HepG2 (cell line): ENCODE data around the gene MTM1. TPM values are rescaled to one million over a fixed set of nuclear protein-coding genes. Genes with fewer than 3 reads are reported as not detected.
A peak's percentile ranks its signal among the peaks of the same experiment; 100 is the strongest.

Experiments used
- AGO2 ChIP-seq: fragments of 200-400 bp; formaldehyde crosslinking; optimal IDR thresholded peaks from 2 replicates; pipeline ENCODE3; 2017; ENCODE audit warnings: mild to moderate bottlenecking, low read depth, low read length, moderate library complexity
- FOXK1 ChIP-seq: sonication (generic); formaldehyde crosslinking; IDR thresholded peaks from 2 replicates; pipeline ENCODE4 v1.4.0; 2020; ENCODE audit warnings: low read depth, missing genetic modification reagents, borderline replicate concordance
- KDM5B ChIP-seq: sonication (generic); formaldehyde crosslinking; IDR thresholded peaks from 2 replicates; pipeline ENCODE4 v1.4.0; 2020; ENCODE audit warnings: missing genetic modification reagents, mild to moderate bottlenecking, borderline replicate concordance
- KLF15 ChIP-seq: sonication (generic); formaldehyde crosslinking; IDR thresholded peaks from 2 replicates; pipeline ENCODE4 v1.8.1; 2023; ENCODE audit warnings: borderline replicate concordance, mild to moderate bottlenecking, inconsistent platforms, missing genetic modification reagents, mixed read lengths
- MEIS2 ChIP-seq: sonication (generic); formaldehyde crosslinking; IDR thresholded peaks from 2 replicates; pipeline ENCODE4 v1.9.0; 2021; ENCODE audit warnings: mild to moderate bottlenecking, missing genetic modification reagents
- MIER2 ChIP-seq: IDR thresholded peaks from 2 replicates; pipeline ENCODE4 v1.6.1; 2016; ENCODE audit warnings: missing biosample characterization, missing genetic modification reagents
- NFE2L2 ChIP-seq: fragments of 150-350 bp; IDR thresholded peaks from 2 replicates; pipeline ENCODE4 v1.6.1; 2014; ENCODE audit warnings: low read length
- PHF8 ChIP-seq: sonication (generic); formaldehyde crosslinking; IDR thresholded peaks from 2 replicates; pipeline ENCODE4 v1.5.0; 2020; ENCODE audit warnings: missing genetic modification reagents
- SRSF4 ChIP-seq: fragments of 200-400 bp; formaldehyde crosslinking; IDR thresholded peaks from one replicate; pipeline ENCODE4 v1.6.1; 2018; ENCODE audit warnings: mild to moderate bottlenecking, low read depth, low read length, moderate library complexity; ENCODE audit not compliant: poor library complexity, severe bottlenecking
- TAF1 ChIP-seq: sonication (generic); formaldehyde crosslinking; IDR thresholded peaks from 2 replicates; pipeline ENCODE4 v1.4.0; 2020; ENCODE audit warnings: missing genetic modification reagents
- TFDP1 ChIP-seq: IDR thresholded peaks from 2 replicates; pipeline ENCODE4 v1.6.1; 2016; ENCODE audit warnings: missing compliant biosample characterization, missing genetic modification reagents, borderline replicate concordance
- ZNF709 ChIP-seq: sonication (generic); formaldehyde crosslinking; IDR thresholded peaks from 2 replicates; pipeline ENCODE4 v1.5.0; 2020; ENCODE audit warnings: mild to moderate bottlenecking, missing genetic modification reagents
- ZNF746 ChIP-seq: sonication (generic); formaldehyde crosslinking; IDR thresholded peaks from 2 replicates; pipeline ENCODE4 v1.8.0; 2022; ENCODE audit warnings: mild to moderate bottlenecking, missing genetic modification reagents
- polyA plus RNA-seq, 8 experiments: library from polyadenylated mRNA; depleted of rRNA in 3 of 8; stranded (reverse) in 7 of 8; unstranded in 1 of 8; fragments of >200 nt; fragmentation: Illumina TruSeq in 4 of 8; extraction: Trizol in 4 of 8; gene quantifications; 2 replicates each; pipeline versions ENCODE4 v1.2.1 to v1.2.3, GENCODE V29; 2011 to 2016; ENCODE audit warnings: low read depth in 4 of 8, missing spikeins in 1 of 8, mixed read lengths in 1 of 8; ENCODE audit not compliant: insufficient read depth in 1 of 8
- total RNA-seq, 5 experiments: library from RNA; depleted of rRNA; stranded (reverse); fragments of >200 nt; fragmentation: Illumina TruSeq; extraction: Trizol; gene quantifications; 2 replicates each; pipeline ENCODE4 v1.2.3, GENCODE V29; 2016; ENCODE audit warnings: low read depth in 1 of 5
- TF ChIP-seq, protein P1 (sequence below): sonication (generic); formaldehyde crosslinking; IDR thresholded peaks from 2 replicates; pipeline ENCODE4 v1.5.1; 2020; ENCODE audit warnings: mild to moderate bottlenecking, missing genetic modification reagents, moderate library complexity
- TF ChIP-seq, protein P2 (sequence below), 2 experiments: IDR thresholded peaks; 2 replicates each; pipeline ENCODE4 v1.6.1; 2011 to 2012; ENCODE audit warnings: low read length in 2 of 2, borderline replicate concordance in 1 of 2, low read depth in 1 of 2, mild to moderate bottlenecking in 1 of 2, moderate library complexity in 1 of 2
- TF ChIP-seq, protein P3 (sequence below): sonication (generic); formaldehyde crosslinking; IDR thresholded peaks from 2 replicates; pipeline ENCODE4 v1.4.0; 2020; ENCODE audit warnings: missing genetic modification reagents; ENCODE audit errors: not compliant biosample characterization
- TF ChIP-seq, protein P4 (sequence below): sonication (generic); formaldehyde crosslinking; IDR thresholded peaks from 2 replicates; pipeline ENCODE4 v1.4.0; 2020; ENCODE audit warnings: low read depth, mild to moderate bottlenecking, missing genetic modification reagents

The MTM1 gene
- total and polyA plus RNA-seq, 2 of the 13 experiments (the other 11 are each of a cell fraction or from before 2014, with no cell fraction given): 12.0 to 15.2 TPM

DNA sequence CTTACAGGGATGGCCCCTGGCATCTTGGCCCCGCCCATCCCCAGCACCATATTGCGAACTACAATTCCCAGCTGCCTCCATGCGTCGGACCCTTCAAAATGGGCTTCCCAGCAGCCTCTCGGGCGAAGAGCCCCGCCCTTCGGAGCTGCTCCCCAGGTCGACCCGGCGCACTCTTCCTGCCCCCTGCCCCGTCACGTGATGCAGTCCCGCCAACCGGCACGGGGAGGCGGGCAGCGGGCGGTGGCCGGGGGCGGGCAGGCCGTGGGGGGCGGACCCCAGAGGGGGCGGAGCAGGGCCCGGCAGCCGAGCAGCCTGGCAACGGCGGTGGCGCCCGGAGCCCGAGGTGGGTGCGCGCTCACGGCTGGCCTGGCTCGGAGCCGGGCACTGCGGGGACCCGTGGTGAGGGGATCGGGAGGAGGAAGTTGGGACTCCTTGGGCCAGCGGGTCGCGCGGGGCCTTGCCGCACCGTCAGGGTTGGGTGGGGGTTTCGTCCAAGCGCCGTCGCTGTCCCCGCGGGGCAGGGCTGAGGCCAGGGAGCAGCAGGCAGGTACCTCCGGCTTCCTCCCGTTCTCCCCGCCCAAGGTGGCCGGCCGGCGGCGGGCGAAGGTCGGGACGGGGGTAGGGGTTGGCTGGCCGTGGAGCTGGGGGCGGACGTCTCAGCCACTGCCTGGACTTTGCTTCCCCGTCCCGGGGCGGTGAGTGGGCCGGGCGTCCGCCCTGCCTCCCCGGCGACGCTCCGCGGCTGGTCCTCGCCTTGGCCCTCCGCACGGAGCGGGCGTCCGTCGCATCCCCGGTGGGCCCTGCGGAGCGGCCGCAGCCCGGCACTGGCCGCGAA lies at the start of gene MTM1 (continued):
- TF ChIP-seq PHF8 (CRISPR knock-in tag) (peak; percentile 56), KDM5B (CRISPR knock-in tag) (peak; percentile 36; the same call in 1 of the 2 replicates), MEIS2 (CRISPR knock-in tag) (peak; percentile 25; the same call in 1 of the 2 replicates), AGO2 (peak; percentile 58), ZNF709 (CRISPR knock-in tag) (no peak), KLF15 (CRISPR knock-in tag) (no peak), ZNF746 (CRISPR knock-in tag) (no peak), TAF1 (CRISPR knock-in tag) (peak; percentile 68; the same call in 1 of the 2 replicates), FOXK1 (CRISPR knock-in tag) (peak; percentile 34; the same call in 1 of the 2 replicates), SRSF4 (no peak), TFDP1 (CRISPR knock-in tag) (no peak), NFE2L2 (no peak), MIER2 (CRISPR knock-in tag) (no peak)
- TF ChIP-seq, protein P1, sequence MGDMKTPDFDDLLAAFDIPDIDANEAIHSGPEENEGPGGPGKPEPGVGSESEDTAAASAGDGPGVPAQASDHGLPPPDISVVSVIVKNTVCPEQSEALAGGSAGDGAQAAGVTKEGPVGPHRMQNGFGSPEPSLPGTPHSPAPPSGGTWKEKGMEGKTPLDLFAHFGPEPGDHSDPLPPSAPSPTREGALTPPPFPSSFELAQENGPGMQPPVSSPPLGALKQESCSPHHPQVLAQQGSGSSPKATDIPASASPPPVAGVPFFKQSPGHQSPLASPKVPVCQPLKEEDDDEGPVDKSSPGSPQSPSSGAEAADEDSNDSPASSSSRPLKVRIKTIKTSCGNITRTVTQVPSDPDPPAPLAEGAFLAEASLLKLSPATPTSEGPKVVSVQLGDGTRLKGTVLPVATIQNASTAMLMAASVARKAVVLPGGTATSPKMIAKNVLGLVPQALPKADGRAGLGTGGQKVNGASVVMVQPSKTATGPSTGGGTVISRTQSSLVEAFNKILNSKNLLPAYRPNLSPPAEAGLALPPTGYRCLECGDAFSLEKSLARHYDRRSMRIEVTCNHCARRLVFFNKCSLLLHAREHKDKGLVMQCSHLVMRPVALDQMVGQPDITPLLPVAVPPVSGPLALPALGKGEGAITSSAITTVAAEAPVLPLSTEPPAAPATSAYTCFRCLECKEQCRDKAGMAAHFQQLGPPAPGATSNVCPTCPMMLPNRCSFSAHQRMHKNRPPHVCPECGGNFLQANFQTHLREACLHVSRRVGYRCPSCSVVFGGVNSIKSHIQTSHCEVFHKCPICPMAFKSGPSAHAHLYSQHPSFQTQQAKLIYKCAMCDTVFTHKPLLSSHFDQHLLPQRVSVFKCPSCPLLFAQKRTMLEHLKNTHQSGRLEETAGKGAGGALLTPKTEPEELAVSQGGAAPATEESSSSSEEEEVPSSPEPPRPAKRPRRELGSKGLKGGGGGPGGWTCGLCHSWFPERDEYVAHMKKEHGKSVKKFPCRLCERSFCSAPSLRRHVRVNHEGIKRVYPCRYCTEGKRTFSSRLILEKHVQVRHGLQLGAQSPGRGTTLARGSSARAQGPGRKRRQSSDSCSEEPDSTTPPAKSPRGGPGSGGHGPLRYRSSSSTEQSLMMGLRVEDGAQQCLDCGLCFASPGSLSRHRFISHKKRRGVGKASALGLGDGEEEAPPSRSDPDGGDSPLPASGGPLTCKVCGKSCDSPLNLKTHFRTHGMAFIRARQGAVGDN: peak; percentile 55; the same call in 1 of the 2 replicates
- TF ChIP-seq, protein P2, sequence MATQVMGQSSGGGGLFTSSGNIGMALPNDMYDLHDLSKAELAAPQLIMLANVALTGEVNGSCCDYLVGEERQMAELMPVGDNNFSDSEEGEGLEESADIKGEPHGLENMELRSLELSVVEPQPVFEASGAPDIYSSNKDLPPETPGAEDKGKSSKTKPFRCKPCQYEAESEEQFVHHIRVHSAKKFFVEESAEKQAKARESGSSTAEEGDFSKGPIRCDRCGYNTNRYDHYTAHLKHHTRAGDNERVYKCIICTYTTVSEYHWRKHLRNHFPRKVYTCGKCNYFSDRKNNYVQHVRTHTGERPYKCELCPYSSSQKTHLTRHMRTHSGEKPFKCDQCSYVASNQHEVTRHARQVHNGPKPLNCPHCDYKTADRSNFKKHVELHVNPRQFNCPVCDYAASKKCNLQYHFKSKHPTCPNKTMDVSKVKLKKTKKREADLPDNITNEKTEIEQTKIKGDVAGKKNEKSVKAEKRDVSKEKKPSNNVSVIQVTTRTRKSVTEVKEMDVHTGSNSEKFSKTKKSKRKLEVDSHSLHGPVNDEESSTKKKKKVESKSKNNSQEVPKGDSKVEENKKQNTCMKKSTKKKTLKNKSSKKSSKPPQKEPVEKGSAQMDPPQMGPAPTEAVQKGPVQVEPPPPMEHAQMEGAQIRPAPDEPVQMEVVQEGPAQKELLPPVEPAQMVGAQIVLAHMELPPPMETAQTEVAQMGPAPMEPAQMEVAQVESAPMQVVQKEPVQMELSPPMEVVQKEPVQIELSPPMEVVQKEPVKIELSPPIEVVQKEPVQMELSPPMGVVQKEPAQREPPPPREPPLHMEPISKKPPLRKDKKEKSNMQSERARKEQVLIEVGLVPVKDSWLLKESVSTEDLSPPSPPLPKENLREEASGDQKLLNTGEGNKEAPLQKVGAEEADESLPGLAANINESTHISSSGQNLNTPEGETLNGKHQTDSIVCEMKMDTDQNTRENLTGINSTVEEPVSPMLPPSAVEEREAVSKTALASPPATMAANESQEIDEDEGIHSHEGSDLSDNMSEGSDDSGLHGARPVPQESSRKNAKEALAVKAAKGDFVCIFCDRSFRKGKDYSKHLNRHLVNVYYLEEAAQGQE (IDR thresholded peaks at IDR 0.05; ENCODE audit: borderline replicate concordance in 1 of 2, low read depth in 1 of 2, low read length in 2 of 2): no peak
- TF ChIP-seq, protein P3, sequence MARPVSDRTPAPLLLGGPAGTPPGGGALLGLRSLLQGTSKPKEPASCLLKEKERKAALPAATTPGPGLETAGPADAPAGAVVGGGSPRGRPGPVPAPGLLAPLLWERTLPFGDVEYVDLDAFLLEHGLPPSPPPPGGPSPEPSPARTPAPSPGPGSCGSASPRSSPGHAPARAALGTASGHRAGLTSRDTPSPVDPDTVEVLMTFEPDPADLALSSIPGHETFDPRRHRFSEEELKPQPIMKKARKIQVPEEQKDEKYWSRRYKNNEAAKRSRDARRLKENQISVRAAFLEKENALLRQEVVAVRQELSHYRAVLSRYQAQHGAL (CRISPR knock-in tag): no peak
- TF ChIP-seq, protein P4, sequence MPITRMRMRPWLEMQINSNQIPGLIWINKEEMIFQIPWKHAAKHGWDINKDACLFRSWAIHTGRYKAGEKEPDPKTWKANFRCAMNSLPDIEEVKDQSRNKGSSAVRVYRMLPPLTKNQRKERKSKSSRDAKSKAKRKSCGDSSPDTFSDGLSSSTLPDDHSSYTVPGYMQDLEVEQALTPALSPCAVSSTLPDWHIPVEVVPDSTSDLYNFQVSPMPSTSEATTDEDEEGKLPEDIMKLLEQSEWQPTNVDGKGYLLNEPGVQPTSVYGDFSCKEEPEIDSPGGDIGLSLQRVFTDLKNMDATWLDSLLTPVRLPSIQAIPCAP (CRISPR knock-in tag): no peak
